Activated naive CD4-positive, alpha-beta T cell (primary cell): ENCODE data around the gene TAGLN.
"Not testable (repeated sequence)": the region's sequence is repeated elsewhere in the genome, so short reads cannot be mapped to it uniquely, and the experiment has no call there.

ENCODE experiments used
- DNase-seq, 4 experiments: peaks; one replicate each; lab custom pipeline; 2025; lab: John Stamatoyannopoulos, UW

TAGLN gene

GRCh38 chr11:117180661-117181585, 18.2 kb upstream of the TAGLN start:
- DNase-seq, result peak in 1 of 4 experiments; percentile 22

GRCh38 chr11:117181586-117182550, 17.3 kb upstream of the TAGLN start:
- no peak for DNase-seq

GRCh38 chr11:117182551-117182935, 16.6 kb upstream of the TAGLN start:
- no peak for DNase-seq

- DNase-seq, result not testable (repeated sequence)
Observed at GRCh38 chr11:117183178-117183577, 16.0 kb upstream of the TAGLN start.

- DNase-seq, result no peak
Observed at GRCh38 chr11:117183724-117184349, 15.3 kb upstream of the TAGLN start.

- no peak for DNase-seq
Observed at GRCh38 chr11:117185736-117186430, 13.3 kb upstream of the TAGLN start.

- DNase-seq, result no peak
Observed at GRCh38 chr11:117186431-117186761, 12.8 kb upstream of the TAGLN start.

GRCh38 chr11:117187007-117187406, 12.2 kb upstream of the TAGLN start:
- no peak for DNase-seq

GRCh38 chr11:117187428-117187798, 11.8 kb upstream of the TAGLN start:
- DNase-seq, result no peak

- DNase-seq, result no peak
Observed at GRCh38 chr11:117187799-117188481, 11.2 kb upstream of the TAGLN start.

GRCh38 chr11:117188620-117189081, 10.5 kb upstream of the TAGLN start:
- DNase-seq, result no peak

GRCh38 chr11:117189191-117189940, 9.8 kb upstream of the TAGLN start:
- DNase-seq, result no peak

GRCh38 chr11:117189941-117190544, 9.1 kb upstream of the TAGLN start:
- DNase-seq, result no peak

GRCh38 chr11:117191680-117192400, 7.3 kb upstream of the TAGLN start:
- no peak for DNase-seq

GRCh38 chr11:117192401-117192875, 6.7 kb upstream of the TAGLN start:
- DNase-seq, result no peak

GRCh38 chr11:117193130-117194020, 5.8 kb upstream of the TAGLN start:
- DNase-seq, result no peak

- DNase-seq, result no peak
Observed at GRCh38 chr11:117194267-117194666, 4.9 kb upstream of the TAGLN start.

GRCh38 chr11:117195258-117195657, 3.9 kb upstream of the TAGLN start:
- no peak for DNase-seq
